ENCODE data around the gene MAGI2. TPM values are rescaled to one million over a fixed set of nuclear protein-coding genes. Genes with fewer than 3 reads are reported as not detected.

MAGI2 gene
- total and polyA plus RNA-seq, 4 donors, result 0.37 to 4.1 (median 1.4) TPM

DNA sequence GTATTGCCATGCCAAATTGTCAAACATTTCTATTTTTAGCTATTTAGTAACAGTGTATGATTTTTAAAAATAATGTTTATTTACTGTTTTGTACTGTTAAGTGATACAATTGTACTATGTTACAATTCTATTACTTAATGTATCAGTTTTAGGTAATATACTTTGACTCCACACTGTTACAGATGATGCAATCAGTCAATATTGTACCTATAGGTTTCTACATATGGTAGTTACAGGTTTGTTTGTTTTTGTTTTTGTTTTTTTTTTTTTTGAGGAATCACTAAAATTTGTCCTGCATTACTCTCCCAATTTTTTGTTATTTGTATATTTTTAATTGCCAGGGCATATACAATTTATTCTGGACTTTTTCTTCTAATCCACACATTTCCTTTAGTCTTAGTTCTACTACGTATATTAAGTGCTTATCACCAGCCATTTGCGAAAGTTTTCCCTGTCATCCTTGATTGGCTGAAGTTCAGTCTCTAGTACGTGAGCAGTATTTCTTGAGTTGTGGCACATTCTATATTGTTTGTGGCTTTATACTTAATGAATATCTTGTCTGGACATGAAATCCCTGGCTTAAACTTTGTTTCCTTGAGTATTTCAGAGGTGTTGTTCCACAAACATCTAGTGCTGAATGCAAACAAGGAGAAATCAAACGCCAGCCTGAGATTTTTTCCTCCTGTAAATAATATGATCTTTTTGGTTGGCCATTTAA lies 114.1 kb downstream of the MAGI2 start:
- WGBS, result 92% methylated on average over 4 of the region's 4 CpGs
- Histone ChIP-seq H3K9ac (ENCODE audit: low read depth in 1 of 2, low read length in 2 of 2) (no peak overlapping the region), H3K4me1 (ENCODE audit: control insufficient read depth in 4 of 4, insufficient read depth in 4 of 4, low read length in 3 of 4) (no peaks in the 10 kb centered on the region), H3K27me3 (ENCODE audit: control insufficient read depth in 4 of 4, insufficient read depth in 4 of 4, low read length in 3 of 4) (no peaks in the 10 kb centered on the region), H3K36me3 (ENCODE audit: control insufficient read depth in 4 of 4, insufficient read depth in 3 of 4, low read depth in 1 of 4, low read length in 3 of 4) (no peaks in the 10 kb centered on the region), H3K4me3 (ENCODE audit: low read depth in 1 of 3, low read length in 3 of 3) (no peak overlapping the region), H3K9me3 (ENCODE audit: control insufficient read depth in 4 of 4, low read length in 3 of 4) (no peaks in the 10 kb centered on the region), H3K27ac (ENCODE audit: low read depth in 1 of 2, low read length in 2 of 2) (no peak overlapping the region)
- TF ChIP-seq HNF4G (IDR thresholded peaks at IDR 0.05), result no peak
- TF ChIP-seq, protein P1, sequence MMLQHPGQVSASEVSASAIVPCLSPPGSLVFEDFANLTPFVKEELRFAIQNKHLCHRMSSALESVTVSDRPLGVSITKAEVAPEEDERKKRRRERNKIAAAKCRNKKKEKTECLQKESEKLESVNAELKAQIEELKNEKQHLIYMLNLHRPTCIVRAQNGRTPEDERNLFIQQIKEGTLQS (IDR thresholded peaks at IDR 0.05), result no peak
- TF ChIP-seq EGR1 (IDR thresholded peaks at IDR 0.05; ENCODE audit: low read depth in 2 of 2), result no peak
- no peak for TF ChIP-seq TAF1 (conservative IDR thresholded peaks at IDR 0.05)
- no peak for TF ChIP-seq FOXA1 (IDR thresholded peaks at IDR 0.05)
- no peak for TF ChIP-seq NR2F2 (IDR thresholded peaks at IDR 0.05)
- TF ChIP-seq, protein P2, sequence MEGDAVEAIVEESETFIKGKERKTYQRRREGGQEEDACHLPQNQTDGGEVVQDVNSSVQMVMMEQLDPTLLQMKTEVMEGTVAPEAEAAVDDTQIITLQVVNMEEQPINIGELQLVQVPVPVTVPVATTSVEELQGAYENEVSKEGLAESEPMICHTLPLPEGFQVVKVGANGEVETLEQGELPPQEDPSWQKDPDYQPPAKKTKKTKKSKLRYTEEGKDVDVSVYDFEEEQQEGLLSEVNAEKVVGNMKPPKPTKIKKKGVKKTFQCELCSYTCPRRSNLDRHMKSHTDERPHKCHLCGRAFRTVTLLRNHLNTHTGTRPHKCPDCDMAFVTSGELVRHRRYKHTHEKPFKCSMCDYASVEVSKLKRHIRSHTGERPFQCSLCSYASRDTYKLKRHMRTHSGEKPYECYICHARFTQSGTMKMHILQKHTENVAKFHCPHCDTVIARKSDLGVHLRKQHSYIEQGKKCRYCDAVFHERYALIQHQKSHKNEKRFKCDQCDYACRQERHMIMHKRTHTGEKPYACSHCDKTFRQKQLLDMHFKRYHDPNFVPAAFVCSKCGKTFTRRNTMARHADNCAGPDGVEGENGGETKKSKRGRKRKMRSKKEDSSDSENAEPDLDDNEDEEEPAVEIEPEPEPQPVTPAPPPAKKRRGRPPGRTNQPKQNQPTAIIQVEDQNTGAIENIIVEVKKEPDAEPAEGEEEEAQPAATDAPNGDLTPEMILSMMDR (IDR thresholded peaks at IDR 0.05; ENCODE audit: low read depth, low read length, missing input control), result no peak
- TF ChIP-seq, protein P3, sequence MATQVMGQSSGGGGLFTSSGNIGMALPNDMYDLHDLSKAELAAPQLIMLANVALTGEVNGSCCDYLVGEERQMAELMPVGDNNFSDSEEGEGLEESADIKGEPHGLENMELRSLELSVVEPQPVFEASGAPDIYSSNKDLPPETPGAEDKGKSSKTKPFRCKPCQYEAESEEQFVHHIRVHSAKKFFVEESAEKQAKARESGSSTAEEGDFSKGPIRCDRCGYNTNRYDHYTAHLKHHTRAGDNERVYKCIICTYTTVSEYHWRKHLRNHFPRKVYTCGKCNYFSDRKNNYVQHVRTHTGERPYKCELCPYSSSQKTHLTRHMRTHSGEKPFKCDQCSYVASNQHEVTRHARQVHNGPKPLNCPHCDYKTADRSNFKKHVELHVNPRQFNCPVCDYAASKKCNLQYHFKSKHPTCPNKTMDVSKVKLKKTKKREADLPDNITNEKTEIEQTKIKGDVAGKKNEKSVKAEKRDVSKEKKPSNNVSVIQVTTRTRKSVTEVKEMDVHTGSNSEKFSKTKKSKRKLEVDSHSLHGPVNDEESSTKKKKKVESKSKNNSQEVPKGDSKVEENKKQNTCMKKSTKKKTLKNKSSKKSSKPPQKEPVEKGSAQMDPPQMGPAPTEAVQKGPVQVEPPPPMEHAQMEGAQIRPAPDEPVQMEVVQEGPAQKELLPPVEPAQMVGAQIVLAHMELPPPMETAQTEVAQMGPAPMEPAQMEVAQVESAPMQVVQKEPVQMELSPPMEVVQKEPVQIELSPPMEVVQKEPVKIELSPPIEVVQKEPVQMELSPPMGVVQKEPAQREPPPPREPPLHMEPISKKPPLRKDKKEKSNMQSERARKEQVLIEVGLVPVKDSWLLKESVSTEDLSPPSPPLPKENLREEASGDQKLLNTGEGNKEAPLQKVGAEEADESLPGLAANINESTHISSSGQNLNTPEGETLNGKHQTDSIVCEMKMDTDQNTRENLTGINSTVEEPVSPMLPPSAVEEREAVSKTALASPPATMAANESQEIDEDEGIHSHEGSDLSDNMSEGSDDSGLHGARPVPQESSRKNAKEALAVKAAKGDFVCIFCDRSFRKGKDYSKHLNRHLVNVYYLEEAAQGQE (IDR thresholded peaks at IDR 0.05), result no peak
- TF ChIP-seq, protein P4, sequence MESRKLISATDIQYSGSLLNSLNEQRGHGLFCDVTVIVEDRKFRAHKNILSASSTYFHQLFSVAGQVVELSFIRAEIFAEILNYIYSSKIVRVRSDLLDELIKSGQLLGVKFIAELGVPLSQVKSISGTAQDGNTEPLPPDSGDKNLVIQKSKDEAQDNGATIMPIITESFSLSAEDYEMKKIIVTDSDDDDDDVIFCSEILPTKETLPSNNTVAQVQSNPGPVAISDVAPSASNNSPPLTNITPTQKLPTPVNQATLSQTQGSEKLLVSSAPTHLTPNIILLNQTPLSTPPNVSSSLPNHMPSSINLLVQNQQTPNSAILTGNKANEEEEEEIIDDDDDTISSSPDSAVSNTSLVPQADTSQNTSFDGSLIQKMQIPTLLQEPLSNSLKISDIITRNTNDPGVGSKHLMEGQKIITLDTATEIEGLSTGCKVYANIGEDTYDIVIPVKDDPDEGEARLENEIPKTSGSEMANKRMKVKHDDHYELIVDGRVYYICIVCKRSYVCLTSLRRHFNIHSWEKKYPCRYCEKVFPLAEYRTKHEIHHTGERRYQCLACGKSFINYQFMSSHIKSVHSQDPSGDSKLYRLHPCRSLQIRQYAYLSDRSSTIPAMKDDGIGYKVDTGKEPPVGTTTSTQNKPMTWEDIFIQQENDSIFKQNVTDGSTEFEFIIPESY (IDR thresholded peaks at IDR 0.05), result no peak
- TF ChIP-seq GABPA (IDR thresholded peaks at IDR 0.05 in 1 of 2, conservative IDR thresholded peaks at IDR 0.05 in 1 of 2), result no peak
- TF ChIP-seq JUND (IDR thresholded peaks at IDR 0.05), result no peak
- TF ChIP-seq, protein P5, sequence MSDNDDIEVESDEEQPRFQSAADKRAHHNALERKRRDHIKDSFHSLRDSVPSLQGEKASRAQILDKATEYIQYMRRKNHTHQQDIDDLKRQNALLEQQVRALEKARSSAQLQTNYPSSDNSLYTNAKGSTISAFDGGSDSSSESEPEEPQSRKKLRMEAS (IDR thresholded peaks at IDR 0.05), result no peak
- no peak for TF ChIP-seq RAD21 (IDR thresholded peaks at IDR 0.05)
- TF ChIP-seq HNF4A (conservative IDR thresholded peaks at IDR 0.05), result no peak
- no peak for TF ChIP-seq FOXA2 (IDR thresholded peaks at IDR 0.05)
- TF ChIP-seq YY1 (IDR thresholded peaks at IDR 0.05), result no peak
- TF ChIP-seq SP1 (IDR thresholded peaks at IDR 0.05), result no peak
- no peak for TF ChIP-seq RXRA (IDR thresholded peaks at IDR 0.05)
- no peak for DNase-seq (ENCODE audit: low spot score)

Data from liver (tissue), 9 donors.